Activated T-cell treated with anti-CD3 and anti-CD28 coated beads for 48 hours (primary cell): ENCODE results near the gene DZIP1L.

ENCODE experiments used
- DNase-seq: peaks from one replicate; pipeline ENCODE4 v3.0.0-alpha.2; 2020; ENCODE audit warnings: low read depth

Gene DZIP1L

GRCh38 chr3:138032567-138032966 is 82.8 kb downstream of the DZIP1L start:
- no peak for DNase-seq

- DNase-seq = no peak
Observed at GRCh38 chr3:138031536-138031935, 83.9 kb downstream of the DZIP1L start.

- no peak for DNase-seq
Observed at GRCh38 chr3:138030734-138031280, 84.6 kb downstream of the DZIP1L start.

GRCh38 chr3:138027821-138028220 is 87.6 kb downstream of the DZIP1L start:
- DNase-seq = no peak

- DNase-seq = no peak
Observed at GRCh38 chr3:138025553-138025952, 89.9 kb downstream of the DZIP1L start.

- DNase-seq = no peak
Observed at GRCh38 chr3:138023754-138024153, 91.7 kb downstream of the DZIP1L start.

GRCh38 chr3:138019281-138020069 is 95.9 kb downstream of the DZIP1L start:
- DNase-seq = no peak

GRCh38 chr3:138016065-138016464 is 99.3 kb downstream of the DZIP1L start:
- no peak for DNase-seq

GRCh38 chr3:138012526-138012925 is 102.9 kb downstream of the DZIP1L start:
- no peak for DNase-seq
